Panc1 (cell line): Measurements from ENCODE around the gene DCTN1.

ENCODE experiments used
- CTCF ChIP-seq: fragments of 450-650 bp; IDR thresholded peaks from 2 replicates; pipeline ENCODE4 v1.5.1; 2017; ENCODE audit warnings: mild to moderate bottlenecking
- SIN3A ChIP-seq: IDR thresholded peaks from 2 replicates; pipeline ENCODE4 v1.6.1; 2012; ENCODE audit warnings: low read depth, mild to moderate bottlenecking, low read length, moderate library complexity, borderline replicate concordance; ENCODE audit not compliant: insufficient read depth
- TF ChIP-seq, protein P1 (sequence below), 2 experiments: IDR thresholded peaks; 2 replicates each; pipeline ENCODE4 v1.6.1; 2011 to 2012; ENCODE audit warnings: low read depth in 2 of 2, control low read depth in 1 of 2, low read length in 1 of 2, mild to moderate bottlenecking in 1 of 2, moderate library complexity in 1 of 2; ENCODE audit not compliant: insufficient read depth in 1 of 2

- TF ChIP-seq, protein P1, sequence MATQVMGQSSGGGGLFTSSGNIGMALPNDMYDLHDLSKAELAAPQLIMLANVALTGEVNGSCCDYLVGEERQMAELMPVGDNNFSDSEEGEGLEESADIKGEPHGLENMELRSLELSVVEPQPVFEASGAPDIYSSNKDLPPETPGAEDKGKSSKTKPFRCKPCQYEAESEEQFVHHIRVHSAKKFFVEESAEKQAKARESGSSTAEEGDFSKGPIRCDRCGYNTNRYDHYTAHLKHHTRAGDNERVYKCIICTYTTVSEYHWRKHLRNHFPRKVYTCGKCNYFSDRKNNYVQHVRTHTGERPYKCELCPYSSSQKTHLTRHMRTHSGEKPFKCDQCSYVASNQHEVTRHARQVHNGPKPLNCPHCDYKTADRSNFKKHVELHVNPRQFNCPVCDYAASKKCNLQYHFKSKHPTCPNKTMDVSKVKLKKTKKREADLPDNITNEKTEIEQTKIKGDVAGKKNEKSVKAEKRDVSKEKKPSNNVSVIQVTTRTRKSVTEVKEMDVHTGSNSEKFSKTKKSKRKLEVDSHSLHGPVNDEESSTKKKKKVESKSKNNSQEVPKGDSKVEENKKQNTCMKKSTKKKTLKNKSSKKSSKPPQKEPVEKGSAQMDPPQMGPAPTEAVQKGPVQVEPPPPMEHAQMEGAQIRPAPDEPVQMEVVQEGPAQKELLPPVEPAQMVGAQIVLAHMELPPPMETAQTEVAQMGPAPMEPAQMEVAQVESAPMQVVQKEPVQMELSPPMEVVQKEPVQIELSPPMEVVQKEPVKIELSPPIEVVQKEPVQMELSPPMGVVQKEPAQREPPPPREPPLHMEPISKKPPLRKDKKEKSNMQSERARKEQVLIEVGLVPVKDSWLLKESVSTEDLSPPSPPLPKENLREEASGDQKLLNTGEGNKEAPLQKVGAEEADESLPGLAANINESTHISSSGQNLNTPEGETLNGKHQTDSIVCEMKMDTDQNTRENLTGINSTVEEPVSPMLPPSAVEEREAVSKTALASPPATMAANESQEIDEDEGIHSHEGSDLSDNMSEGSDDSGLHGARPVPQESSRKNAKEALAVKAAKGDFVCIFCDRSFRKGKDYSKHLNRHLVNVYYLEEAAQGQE (IDR thresholded peaks at IDR 0.05; ENCODE audit: insufficient read depth in 1 of 2, low read depth in 2 of 2, low read length in 1 of 2) = no peak
- TF ChIP-seq SIN3A (no peak), CTCF (no peak; the same call in 1 of the 2 replicates)
Measured at GRCh38 chr2:74327199-74327598, 52.9 kb downstream of the DCTN1 start.
